Activated T-cell treated with anti-CD3 and anti-CD28 coated beads, Interleukin-2, amount 50 U/mL, for 72 hours (primary cell): ENCODE results near the gene EED. TPM values are rescaled to one million over a fixed set of nuclear protein-coding genes. Genes with fewer than 3 reads are reported as not detected.
"Not testable (repeated sequence)": the region's sequence is repeated elsewhere in the genome, so short reads cannot be mapped to it uniquely, and the experiment has no call there.

Experiments used
- ATAC-seq, 2 donors: fragments of 150-1000 bp; cut with Tn5 transposase; replicated peaks in 1 of 2; 2 replicates each; pipeline ENCODE4 v1.10.0; 2021; ENCODE audit warnings: moderate library complexity in 2 of 2, mild to moderate bottlenecking in 1 of 2
- DNase-seq, 2 donors: peaks; one replicate each; pipeline ENCODE4 v3.0.0; 2021 to 2022; ENCODE audit warnings: mixed read lengths in 1 of 2
- H3K27ac Mint-ChIP-seq: one replicate; pipeline ENCODE4 v1.8.0; 2022; ENCODE audit warnings: mild to moderate bottlenecking, moderate library complexity, mixed read lengths
- H3K27me3 Mint-ChIP-seq: one replicate; pipeline ENCODE4 v1.8.0; 2022; ENCODE audit warnings: low read depth, mixed read lengths
- H3K36me3 Mint-ChIP-seq, 2 donors: one replicate each; pipeline ENCODE4 v1.8.0; 2022; ENCODE audit warnings: mixed read lengths in 2 of 2, mild to moderate bottlenecking in 1 of 2; ENCODE audit not compliant: insufficient read depth in 2 of 2
- H3K4me1 Mint-ChIP-seq: one replicate; pipeline ENCODE4 v1.8.0; 2022; ENCODE audit warnings: low read depth, mixed read lengths
- H3K4me3 Mint-ChIP-seq, 2 donors: one replicate each; pipeline ENCODE4 v1.8.0; 2022; ENCODE audit warnings: mild to moderate bottlenecking in 2 of 2, mixed read lengths in 2 of 2, moderate library complexity in 2 of 2
- H3K9me3 Mint-ChIP-seq, 2 donors: one replicate each; pipeline ENCODE4 v1.8.0; 2022; ENCODE audit warnings: mixed read lengths in 2 of 2
- total RNA-seq, 2 donors: library from RNA; stranded (reverse); gene quantifications; one replicate each; pipeline ENCODE4 v1.2.3, GENCODE V29; 2022

Gene EED
- total RNA-seq, 2 donors from 2014 or later, result 57.2 to 73.2 TPM

DNA sequence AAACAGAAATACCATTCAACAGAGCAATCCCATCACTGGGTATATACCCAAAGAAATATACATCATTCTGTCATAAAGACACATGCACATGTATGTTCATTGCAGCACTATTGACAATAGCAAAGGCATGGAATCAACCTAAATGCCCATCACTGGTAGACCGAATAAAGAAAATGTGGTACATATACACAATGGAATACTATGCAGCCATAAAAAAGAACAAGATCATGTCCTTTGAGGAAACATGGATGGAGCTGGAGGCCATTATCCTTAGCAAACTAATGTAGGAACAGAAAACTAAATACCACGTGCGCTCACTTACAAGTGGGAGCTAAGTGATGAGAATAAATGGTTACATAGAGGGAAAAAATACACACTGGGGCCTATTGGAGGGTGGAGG lies 19.2 kb upstream of the EED start:
- not testable (repeated sequence) for H3K9me3 Mint-ChIP-seq, DNase-seq, H3K27ac Mint-ChIP-seq, H3K4me3 Mint-ChIP-seq, ATAC-seq, H3K27me3 Mint-ChIP-seq
- peaks cover 70% of the 10 kb centered on the region for H3K4me1 Mint-ChIP-seq
- peaks cover 6 to 13% of the 10 kb centered on the region in 2 donors for H3K36me3 Mint-ChIP-seq

DNA sequence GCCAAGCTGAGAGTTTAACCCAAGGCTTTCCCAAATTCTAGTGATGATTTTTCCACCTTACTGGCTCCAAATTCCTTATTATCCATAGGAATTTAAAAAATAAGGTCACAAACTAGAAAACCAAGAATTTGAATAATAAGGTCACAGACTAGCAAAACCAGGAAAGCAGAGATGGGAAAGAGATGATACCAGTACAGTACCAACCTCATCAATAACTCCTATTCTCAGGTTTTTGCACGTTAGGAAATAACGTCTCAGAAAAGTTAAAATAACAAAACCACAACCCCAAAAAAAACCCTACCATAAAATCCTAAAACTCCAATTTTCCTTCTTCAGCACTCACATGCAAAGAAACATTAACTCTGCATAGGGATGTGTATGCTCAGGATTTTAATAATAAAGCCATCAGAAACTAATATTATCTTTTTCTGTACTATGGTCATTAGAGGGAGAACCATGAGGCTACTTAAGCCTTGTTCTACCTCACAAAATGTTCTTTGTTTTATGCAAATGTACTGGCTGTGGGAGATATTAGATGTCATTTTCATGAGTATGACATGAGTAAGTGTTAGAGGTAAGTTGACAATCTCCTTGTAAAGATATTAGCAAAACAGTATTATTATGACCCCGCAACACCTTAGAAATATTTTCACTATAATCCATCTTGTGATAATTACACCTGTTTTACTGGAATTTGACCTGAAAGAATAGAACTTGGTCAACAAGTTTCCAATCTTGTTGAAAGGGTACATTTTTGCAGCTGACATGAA lies 16.1 kb upstream of the EED start:
- Mint-ChIP-seq H3K4me3 (peak overlapping the region; percentile 57 to 81), H3K4me1 (peaks cover 61% of the 10 kb centered on the region), H3K9me3 (peaks cover 3 to 5% of the 10 kb centered on the region in 2 donors), H3K27ac (peak overlapping the region; percentile 95), H3K27me3 (no peaks in the 10 kb centered on the region), H3K36me3 (peaks cover 6 to 13% of the 10 kb centered on the region in 2 donors)
- DNase-seq, result no peak
- peak; percentile 86 to 88 for ATAC-seq

GRCh38 chr11:86229039-86229330 lies 15.6 kb upstream of the EED start:
- not testable (repeated sequence) for H3K36me3 Mint-ChIP-seq, H3K9me3 Mint-ChIP-seq, H3K27me3 Mint-ChIP-seq
- DNase-seq (peak; percentile 47 to 62), ATAC-seq (peak; percentile 74 to 76)
- peak overlapping the region; percentile 95 for H3K27ac Mint-ChIP-seq
- H3K4me1 Mint-ChIP-seq, result peaks cover 61% of the 10 kb centered on the region
- H3K4me3 Mint-ChIP-seq, result peak overlapping the region; percentile 57 to 81

DNA sequence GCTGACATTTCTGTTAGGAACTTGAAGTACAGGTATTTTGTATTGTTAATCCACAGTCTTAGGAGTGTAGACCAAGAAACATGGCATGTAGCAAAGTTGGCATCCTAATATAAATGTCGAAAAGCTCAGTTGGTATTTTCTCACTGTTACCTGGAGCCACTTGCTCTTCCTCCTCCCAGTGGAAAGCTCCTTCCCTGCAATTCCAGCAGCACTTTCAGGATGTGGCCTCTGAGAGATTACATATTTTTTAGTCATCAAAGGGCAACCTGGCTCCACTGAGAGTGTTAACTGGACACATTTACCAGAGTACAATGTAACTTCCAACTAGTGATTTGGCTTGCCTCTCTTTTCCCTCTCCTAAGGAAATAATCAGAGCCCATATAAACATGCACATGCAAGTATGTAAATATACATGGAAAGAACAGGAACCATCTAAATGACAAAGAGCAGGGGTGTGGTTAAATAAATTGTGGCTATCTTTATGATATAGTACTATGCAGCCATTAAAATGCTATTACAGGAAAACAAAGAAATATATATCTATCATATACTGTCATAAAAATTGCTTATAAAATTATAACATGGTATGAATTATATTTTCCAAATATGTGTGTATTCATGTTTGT lies 14.3 kb upstream of the EED start:
- H3K4me1 Mint-ChIP-seq, result peaks cover 69% of the 10 kb centered on the region
- H3K27me3 Mint-ChIP-seq, result peaks cover 7% of the 10 kb centered on the region
- no peaks in the 10 kb centered on the region for H3K36me3 Mint-ChIP-seq
- peak overlapping the region; percentile 37 to 81 for H3K4me3 Mint-ChIP-seq
- ATAC-seq (no peak), DNase-seq (no peak)
- peak overlapping the region; percentile 30 for H3K27ac Mint-ChIP-seq
- no peaks in the 10 kb centered on the region for H3K9me3 Mint-ChIP-seq

DNA sequence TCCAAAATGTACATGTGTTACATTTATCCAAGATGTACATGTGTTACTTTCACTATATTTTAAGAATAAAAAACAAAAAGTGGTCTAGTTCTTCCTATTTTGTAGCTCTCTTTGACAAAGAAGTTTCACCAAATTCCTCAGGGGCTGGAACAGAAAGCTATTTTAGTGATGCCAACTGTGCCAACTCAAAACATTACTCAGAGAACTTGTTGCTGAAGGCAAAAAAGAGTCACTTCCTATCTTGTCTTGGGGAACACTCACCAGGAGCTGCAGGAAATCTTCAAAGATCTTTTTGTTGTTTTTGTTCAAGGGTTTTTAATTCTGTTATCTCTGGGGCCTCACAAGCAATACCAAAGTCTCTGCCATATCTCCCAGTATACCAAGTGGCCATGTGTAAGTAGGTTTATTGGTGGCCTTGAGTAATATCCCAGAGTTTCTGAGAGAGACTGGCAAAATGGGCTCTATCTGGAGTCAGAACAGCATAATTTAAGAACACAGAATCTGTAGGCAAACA lies 13.6 kb upstream of the EED start:
- no peak for DNase-seq
- peak; percentile 21 to 40 for ATAC-seq
- Mint-ChIP-seq H3K27me3 (peaks cover 7% of the 10 kb centered on the region), H3K9me3 (no peaks in the 10 kb centered on the region), H3K36me3 (no peaks in the 10 kb centered on the region), H3K4me3 (peak overlapping the region; percentile 35 to 66), H3K27ac (peak overlapping the region; percentile 57), H3K4me1 (peaks cover 67% of the 10 kb centered on the region)

DNA sequence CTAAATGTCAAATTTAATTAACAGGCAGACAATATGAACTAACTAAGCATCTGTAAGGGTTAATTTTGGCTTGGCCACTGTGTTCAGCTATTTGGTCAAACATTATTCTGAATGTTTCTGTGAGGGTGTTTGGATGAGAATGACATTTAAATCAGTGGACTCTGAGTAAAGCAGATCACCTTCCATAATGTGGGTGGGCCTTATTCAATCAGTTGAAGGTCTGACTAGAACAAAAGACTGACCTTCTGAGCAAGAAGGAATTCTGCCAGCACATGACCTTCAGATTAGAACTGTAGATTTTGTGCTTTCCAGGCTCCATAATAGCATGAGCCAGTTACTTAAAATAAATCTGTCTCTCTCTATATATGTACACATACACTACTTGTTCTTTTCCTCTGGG lies 12.0 kb upstream of the EED start:
- ATAC-seq, result no peak
- H3K4me3 Mint-ChIP-seq, result no peak overlapping the region
- no peak overlapping the region for H3K27ac Mint-ChIP-seq
- H3K9me3 Mint-ChIP-seq, result no peaks in the 10 kb centered on the region
- H3K27me3 Mint-ChIP-seq, result peaks cover 7% of the 10 kb centered on the region
- H3K4me1 Mint-ChIP-seq, result peaks cover 52% of the 10 kb centered on the region
- no peak for DNase-seq
- H3K36me3 Mint-ChIP-seq, result no peaks in the 10 kb centered on the region

- peak overlapping the region; percentile 55 for H3K27ac Mint-ChIP-seq
- DNase-seq (no peak), ATAC-seq (no peak)
- no peaks in the 10 kb centered on the region for H3K36me3 Mint-ChIP-seq
- H3K4me3 Mint-ChIP-seq, result no peak overlapping the region
- H3K4me1 Mint-ChIP-seq, result peaks cover 28% of the 10 kb centered on the region
- peaks cover 7% of the 10 kb centered on the region for H3K27me3 Mint-ChIP-seq
- no peaks in the 10 kb centered on the region for H3K9me3 Mint-ChIP-seq
These were observed 9.6 kb upstream of the EED start for GRCh38 chr11:86234831-86235461.

DNA sequence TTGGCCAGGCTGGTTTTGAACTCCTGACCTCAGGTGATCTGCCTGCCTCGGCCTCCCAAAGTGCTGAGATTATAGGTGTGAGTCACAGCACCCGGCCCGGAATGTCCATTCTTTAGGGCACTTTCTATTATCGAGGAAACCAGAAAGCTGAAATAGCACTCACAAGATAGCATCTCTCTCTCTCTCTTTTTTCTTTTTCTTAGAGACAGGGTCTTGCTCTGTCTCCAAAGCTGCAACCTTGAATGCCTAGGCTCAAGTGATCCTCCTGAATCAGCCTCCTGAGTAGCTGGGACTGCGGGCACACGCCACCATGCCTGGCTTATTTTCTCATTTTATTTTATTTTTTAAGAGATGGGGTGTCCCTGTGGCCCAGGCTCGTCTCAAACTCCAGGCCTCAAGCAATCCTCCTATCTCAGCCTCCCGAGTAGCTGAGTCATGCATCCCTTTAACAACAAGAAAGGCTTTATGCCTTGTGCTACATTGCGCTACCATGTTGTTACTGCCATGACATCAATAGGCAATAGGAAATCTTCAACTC lies 7.2 kb upstream of the EED start:
- H3K9me3 Mint-ChIP-seq, result no peaks in the 10 kb centered on the region
- no peak overlapping the region for H3K4me3 Mint-ChIP-seq
- ATAC-seq, result no peak
- no peak overlapping the region for H3K27ac Mint-ChIP-seq
- no peaks in the 10 kb centered on the region for H3K36me3 Mint-ChIP-seq
- no peak for DNase-seq
- peaks cover 7% of the 10 kb centered on the region for H3K27me3 Mint-ChIP-seq
- peaks cover 19% of the 10 kb centered on the region for H3K4me1 Mint-ChIP-seq

- H3K4me3 Mint-ChIP-seq, result no peak overlapping the region
- no peaks in the 10 kb centered on the region for H3K9me3 Mint-ChIP-seq
- H3K27ac Mint-ChIP-seq, result no peak overlapping the region
- ATAC-seq (no peak), DNase-seq (no peak)
- no peaks in the 10 kb centered on the region for H3K36me3 Mint-ChIP-seq
- no peaks in the 10 kb centered on the region for H3K27me3 Mint-ChIP-seq
- peaks cover 11% of the 10 kb centered on the region for H3K4me1 Mint-ChIP-seq
These were observed 4.4 kb upstream of the EED start for GRCh38 chr11:86240164-86240563.

DNA sequence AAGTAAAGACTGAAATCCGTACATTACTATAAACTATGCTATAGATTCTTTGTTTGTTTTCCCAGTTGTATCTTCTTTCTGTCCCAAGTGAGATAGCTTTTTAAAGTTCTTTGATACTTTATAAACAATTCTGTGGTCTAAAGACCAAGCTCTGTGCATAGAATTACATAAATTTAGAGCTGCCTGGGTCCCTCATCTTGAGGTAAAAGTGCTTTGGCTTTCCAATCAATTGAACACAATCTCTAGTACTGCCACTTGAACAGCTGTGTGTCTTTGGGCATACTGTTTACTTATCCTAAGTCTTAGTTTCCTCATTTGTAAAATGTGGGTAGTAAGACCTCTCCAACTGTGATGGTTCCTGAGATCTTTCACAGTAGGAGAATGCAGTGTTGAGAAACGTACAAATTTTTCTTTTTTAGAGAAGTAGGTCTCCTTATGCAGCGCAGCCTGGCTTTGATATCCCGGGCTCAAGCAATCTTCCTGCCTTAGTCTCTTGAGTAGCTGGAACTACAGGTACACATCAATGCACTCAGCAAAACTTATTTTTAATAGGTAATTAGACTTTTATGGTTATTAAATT lies 2.5 kb upstream of the EED start:
- Mint-ChIP-seq H3K27me3 (no peaks in the 10 kb centered on the region), H3K9me3 (no peaks in the 10 kb centered on the region), H3K27ac (peak overlapping the region; percentile 23), H3K4me1 (peaks cover 18% of the 10 kb centered on the region), H3K36me3 (no peaks in the 10 kb centered on the region), H3K4me3 (peak overlapping the region in 1 of 2 donors; percentile 11)
- no peak for DNase-seq
- ATAC-seq, result no peak

GRCh38 chr11:86243396-86243795 lies 1.2 kb upstream of the EED start:
- no peaks in the 10 kb centered on the region for H3K27me3 Mint-ChIP-seq
- H3K27ac Mint-ChIP-seq, result no peak overlapping the region

DNA sequence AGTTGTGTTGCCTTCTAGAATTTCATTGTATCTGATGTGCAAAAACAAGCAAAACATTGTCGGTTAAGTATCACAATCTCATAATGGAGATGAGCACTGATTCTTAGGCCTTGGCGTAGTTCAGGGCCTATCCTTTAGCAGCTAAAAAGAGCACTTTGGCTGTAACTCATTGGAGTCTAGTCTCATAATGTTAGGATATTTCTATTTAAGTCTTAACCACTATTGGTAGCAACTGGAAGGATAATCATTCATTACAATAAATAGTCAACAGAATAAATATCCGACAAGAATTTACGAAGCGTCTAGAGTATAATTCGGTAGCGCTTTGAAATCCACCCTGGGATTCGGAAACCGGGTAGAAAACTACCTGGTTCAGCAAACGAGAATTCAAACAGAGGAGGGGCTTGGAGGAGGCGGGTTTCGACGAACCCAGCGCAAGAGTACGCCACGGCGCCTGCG lies 461 bp upstream of the EED start:
- ATAC-seq (peak; percentile 73), DNase-seq (peak; percentile 87 to 89)
- Mint-ChIP-seq H3K4me1 (peaks cover 39% of the 10 kb centered on the region), H3K27ac (no peak overlapping the region), H3K9me3 (no peaks in the 10 kb centered on the region), H3K4me3 (no peak overlapping the region), H3K27me3 (no peaks in the 10 kb centered on the region), H3K36me3 (peaks cover 4 to 5% of the 10 kb centered on the region in 2 donors)

More at GRCh38 chr11:86243396-86243795, 1.2 kb upstream of the EED start:
- H3K4me1 Mint-ChIP-seq, result peaks cover 32% of the 10 kb centered on the region
- H3K36me3 Mint-ChIP-seq, result peaks cover 2 to 4% of the 10 kb centered on the region in 2 donors
- ATAC-seq, result no peak
- no peaks in the 10 kb centered on the region for H3K9me3 Mint-ChIP-seq
- no peak overlapping the region for H3K4me3 Mint-ChIP-seq
- DNase-seq, result no peak
